IPS DF 6.9 (cell line): ENCODE data around the gene FHIT.

Experiments
- DNase-seq: peaks from one replicate; pipeline ENCODE4 v3.0.0-alpha.2; 2013; ENCODE audit warnings: low read depth, low spot score
- H3K27ac ChIP-seq: one replicate; pipeline ENCODE4 v1.5.1; 2013; ENCODE audit warnings: low read length, control low read depth
- H3K27me3 ChIP-seq: 2 replicates; pipeline ENCODE4 v1.6.1; 2013; ENCODE audit warnings: mild to moderate bottlenecking, low read length; ENCODE audit not compliant: control insufficient read depth, insufficient read depth
- H3K36me3 ChIP-seq: 2 replicates; pipeline ENCODE4 v1.6.1; 2013; ENCODE audit warnings: low read length; ENCODE audit not compliant: control insufficient read depth, insufficient read depth
- H3K4me1 ChIP-seq: 2 replicates; pipeline ENCODE4 v1.6.1; 2013; ENCODE audit warnings: low read length; ENCODE audit not compliant: control insufficient read depth, insufficient read depth
- H3K4me3 ChIP-seq: 2 replicates; pipeline ENCODE4 v1.5.1; 2013; ENCODE audit warnings: mild to moderate bottlenecking, low read length
- H3K9me3 ChIP-seq: 2 replicates; pipeline ENCODE4 v1.6.1; 2013; ENCODE audit warnings: low read length, inconsistent platforms; ENCODE audit not compliant: control insufficient read depth, insufficient read depth
- WGBS: extraction: QIAGEN DNeasy Blood & Tissue Kit; methylation state at CpG from one replicate; pipeline ENCODE4 v1.1.7; 2013; ENCODE audit warnings: mixed read lengths, missing lambda C conversion rate; ENCODE audit not compliant: insufficient read length, insufficient coverage; 5-methylcytosine and 5-hydroxymethylcytosine counted together

FHIT gene

GRCh38 chr3:60153221-60153999 is 1097.8 kb downstream of the FHIT start:
- DNase-seq, result no peak
- Histone ChIP-seq H3K4me1 (no peaks in the 10 kb centered on the region), H3K27me3 (no peaks in the 10 kb centered on the region), H3K36me3 (no peaks in the 10 kb centered on the region), H3K4me3 (no peak overlapping the region), H3K9me3 (no peaks in the 10 kb centered on the region), H3K27ac (no peak overlapping the region)
- WGBS, result no CpG with 5 or more reads among the region's 4 CpGs

- Histone ChIP-seq H3K4me1 (no peaks in the 10 kb centered on the region), H3K9me3 (no peaks in the 10 kb centered on the region), H3K4me3 (no peak overlapping the region), H3K36me3 (no peaks in the 10 kb centered on the region), H3K27me3 (no peaks in the 10 kb centered on the region), H3K27ac (no peak overlapping the region)
- WGBS, result no CpG with 5 or more reads among the region's 3 CpGs
- DNase-seq, result no peak
Measured at GRCh38 chr3:60149501-60149900, 1101.8 kb downstream of the FHIT start.

GRCh38 chr3:60147249-60147950 is 1103.9 kb downstream of the FHIT start:
- WGBS, result no CpG with 5 or more reads among the region's 15 CpGs
- no peak overlapping the region for H3K4me3 ChIP-seq
- no peak overlapping the region for H3K27ac ChIP-seq
- H3K36me3 ChIP-seq, result no peaks in the 10 kb centered on the region
- no peak for DNase-seq
- H3K4me1 ChIP-seq, result no peaks in the 10 kb centered on the region
- H3K9me3 ChIP-seq, result no peaks in the 10 kb centered on the region
- H3K27me3 ChIP-seq, result no peaks in the 10 kb centered on the region

GRCh38 chr3:60146121-60146520 is 1105.1 kb downstream of the FHIT start:
- no peaks in the 10 kb centered on the region for H3K27me3 ChIP-seq
- H3K4me3 ChIP-seq, result no peak overlapping the region
- no peaks in the 10 kb centered on the region for H3K36me3 ChIP-seq
- no peak overlapping the region for H3K27ac ChIP-seq
- WGBS, result no CpG with 5 or more reads among the region's 1 CpG
- H3K9me3 ChIP-seq, result no peaks in the 10 kb centered on the region
- peaks cover 1% of the 10 kb centered on the region; the same call in 1 of the 2 replicates for H3K4me1 ChIP-seq
- no peak for DNase-seq

GRCh38 chr3:60144071-60144470 is 1107.2 kb downstream of the FHIT start:
- H3K27ac ChIP-seq, result no peak overlapping the region
- no peaks in the 10 kb centered on the region for H3K27me3 ChIP-seq
- H3K4me3 ChIP-seq, result no peak overlapping the region
- no peak for DNase-seq
- no peaks in the 10 kb centered on the region for H3K36me3 ChIP-seq
- WGBS, result no CpG with 5 or more reads among the region's 1 CpG
- no peaks in the 10 kb centered on the region for H3K9me3 ChIP-seq
- peaks cover 1% of the 10 kb centered on the region; the same call in 1 of the 2 replicates for H3K4me1 ChIP-seq

GRCh38 chr3:60142009-60142408 is 1109.2 kb downstream of the FHIT start:
- H3K27ac ChIP-seq, result no peak overlapping the region
- peaks cover 1% of the 10 kb centered on the region; the same call in 1 of the 2 replicates for H3K4me1 ChIP-seq
- no peaks in the 10 kb centered on the region for H3K27me3 ChIP-seq
- H3K4me3 ChIP-seq, result no peak overlapping the region
- no peaks in the 10 kb centered on the region for H3K36me3 ChIP-seq
- no CpG with 5 or more reads among the region's 2 CpGs for WGBS
- DNase-seq, result no peak
- no peaks in the 10 kb centered on the region for H3K9me3 ChIP-seq

- Histone ChIP-seq H3K4me1 (peaks cover 1% of the 10 kb centered on the region; the same call in 1 of the 2 replicates), H3K36me3 (no peaks in the 10 kb centered on the region), H3K4me3 (no peak overlapping the region), H3K27ac (no peak overlapping the region), H3K27me3 (no peaks in the 10 kb centered on the region), H3K9me3 (no peaks in the 10 kb centered on the region)
- WGBS, result no CpG with 5 or more reads among the region's 1 CpG
- no peak for DNase-seq
Measured at GRCh38 chr3:60140160-60140559, 1111.1 kb downstream of the FHIT start.

GRCh38 chr3:60136601-60137000 is 1114.7 kb downstream of the FHIT start:
- H3K9me3 ChIP-seq, result no peaks in the 10 kb centered on the region
- no CpG with 5 or more reads among the region's 4 CpGs for WGBS
- no peak overlapping the region for H3K4me3 ChIP-seq
- no peak for DNase-seq
- H3K4me1 ChIP-seq, result no peaks in the 10 kb centered on the region
- no peaks in the 10 kb centered on the region for H3K36me3 ChIP-seq
- H3K27ac ChIP-seq, result no peak overlapping the region
- no peaks in the 10 kb centered on the region for H3K27me3 ChIP-seq

- Histone ChIP-seq H3K27ac (no peak overlapping the region), H3K4me1 (no peaks in the 10 kb centered on the region), H3K27me3 (no peaks in the 10 kb centered on the region), H3K9me3 (no peaks in the 10 kb centered on the region), H3K36me3 (no peaks in the 10 kb centered on the region), H3K4me3 (no peak overlapping the region)
- DNase-seq, result no peak
- no CpG with 5 or more reads among the region's 2 CpGs for WGBS
Measured at GRCh38 chr3:60135474-60135873, 1115.8 kb downstream of the FHIT start.

GRCh38 chr3:60133269-60134162 is 1117.7 kb downstream of the FHIT start:
- H3K27ac ChIP-seq, result no peak overlapping the region
- H3K4me1 ChIP-seq, result no peaks in the 10 kb centered on the region
- WGBS, result no CpG with 5 or more reads among the region's 2 CpGs
- no peaks in the 10 kb centered on the region for H3K36me3 ChIP-seq
- H3K9me3 ChIP-seq, result no peaks in the 10 kb centered on the region
- H3K4me3 ChIP-seq, result no peak overlapping the region
- DNase-seq, result no peak
- no peaks in the 10 kb centered on the region for H3K27me3 ChIP-seq
